ENCODE measurements around the gene BTBD2.

The BTBD2 gene

DNA sequence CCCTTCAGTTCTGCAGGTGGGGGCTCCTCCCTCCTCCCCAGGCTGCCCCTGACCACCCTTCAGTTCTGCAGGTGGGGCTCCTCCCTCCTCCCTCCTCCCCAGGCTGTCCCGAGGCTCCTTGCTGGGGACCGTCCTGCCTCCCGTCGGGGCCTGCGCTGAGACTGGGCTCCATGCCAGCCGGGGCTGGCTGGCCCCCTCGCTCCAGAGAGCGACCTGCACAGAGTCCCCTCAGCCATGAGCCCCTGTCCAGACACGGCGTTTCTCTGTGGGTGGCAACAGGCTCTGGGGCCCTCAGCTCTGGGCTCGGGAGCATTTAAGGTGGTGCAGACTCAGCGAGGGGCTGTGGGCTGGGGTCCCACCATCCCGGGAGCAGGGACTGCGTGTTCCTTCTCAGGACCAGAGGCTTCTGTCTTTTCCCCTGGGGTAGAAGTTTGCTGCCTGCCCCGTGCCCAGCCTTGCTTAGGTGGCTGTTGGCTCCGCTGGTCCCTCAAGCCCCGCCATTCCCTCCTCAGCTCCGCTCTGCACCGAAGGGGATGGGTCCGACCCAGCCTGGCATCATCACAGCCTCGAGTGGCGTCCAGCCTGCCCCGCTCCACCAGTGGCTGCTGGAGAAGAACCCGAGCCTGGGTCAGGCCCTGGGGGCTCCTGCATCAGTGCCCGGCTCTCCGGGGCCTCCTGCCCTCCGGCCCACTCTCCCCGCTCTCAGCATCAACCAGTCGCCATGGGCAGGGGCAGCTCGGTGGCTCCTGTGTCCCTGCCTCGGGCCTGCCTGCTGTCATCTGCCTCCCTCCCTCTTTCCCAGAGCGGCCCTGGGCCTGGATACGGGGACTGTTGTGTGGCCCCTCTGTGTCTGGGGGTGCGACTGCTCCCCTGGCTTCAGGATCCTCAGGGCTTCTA is 47.0 kb downstream of the BTBD2 start:
- DNase-seq (ENCODE audit: low read depth in 1 of 2, low spot score in 1 of 2), result no peak

DNA sequence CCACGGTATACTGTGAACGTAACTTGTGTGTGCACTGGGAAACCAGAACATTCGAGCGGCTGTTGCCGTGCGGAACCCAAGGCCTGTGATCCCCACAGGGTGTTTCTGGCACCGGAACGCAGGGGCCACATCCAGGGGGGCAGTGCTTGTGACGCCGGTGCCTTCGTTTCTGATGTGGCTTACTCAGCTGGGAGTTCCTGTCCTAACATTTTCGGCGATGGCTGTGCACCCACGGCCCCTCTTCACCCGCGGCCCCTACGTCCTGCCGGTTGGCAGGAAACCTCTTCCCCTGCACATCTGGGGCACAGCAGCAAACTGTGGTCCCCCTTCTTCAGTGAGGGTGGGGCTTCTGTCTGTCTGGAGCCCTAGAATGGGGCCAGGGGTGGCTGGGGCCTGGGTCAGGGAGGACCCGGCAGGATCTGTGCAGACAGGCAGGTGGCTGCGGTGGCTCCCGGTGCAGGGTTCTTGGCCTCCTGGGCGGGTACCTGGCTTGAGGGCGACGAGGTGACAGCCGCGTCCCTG is 48.4 kb downstream of the BTBD2 start:
- no peak for DNase-seq (ENCODE audit: low read depth in 1 of 2, low spot score in 1 of 2)

- no peak for DNase-seq (ENCODE audit: low read depth in 1 of 2, low spot score in 1 of 2)
Measured at GRCh38 chr19:1962674-1963073, 52.8 kb downstream of the BTBD2 start.

GRCh38 chr19:1961000-1961883 is 54.3 kb downstream of the BTBD2 start:
- no peak for DNase-seq (ENCODE audit: low read depth in 1 of 2, low spot score in 1 of 2)

- DNase-seq (ENCODE audit: low read depth in 1 of 2, low spot score in 1 of 2), result no peak
Measured at GRCh38 chr19:1959928-1960589, 55.5 kb downstream of the BTBD2 start.

GRCh38 chr19:1957562-1958248 is 57.8 kb downstream of the BTBD2 start:
- DNase-seq (ENCODE audit: low read depth in 1 of 2, low spot score in 1 of 2), result no peak

GRCh38 chr19:1956868-1957492 is 58.5 kb downstream of the BTBD2 start:
- DNase-seq (ENCODE audit: low read depth in 1 of 2, low spot score in 1 of 2), result no peak

GRCh38 chr19:1956122-1956494 is 59.4 kb downstream of the BTBD2 start:
- no peak for DNase-seq (ENCODE audit: low read depth in 1 of 2, low spot score in 1 of 2)

- no peak for DNase-seq (ENCODE audit: low read depth in 1 of 2, low spot score in 1 of 2)
Measured at GRCh38 chr19:1955171-1956121, 60.1 kb downstream of the BTBD2 start.

DNA sequence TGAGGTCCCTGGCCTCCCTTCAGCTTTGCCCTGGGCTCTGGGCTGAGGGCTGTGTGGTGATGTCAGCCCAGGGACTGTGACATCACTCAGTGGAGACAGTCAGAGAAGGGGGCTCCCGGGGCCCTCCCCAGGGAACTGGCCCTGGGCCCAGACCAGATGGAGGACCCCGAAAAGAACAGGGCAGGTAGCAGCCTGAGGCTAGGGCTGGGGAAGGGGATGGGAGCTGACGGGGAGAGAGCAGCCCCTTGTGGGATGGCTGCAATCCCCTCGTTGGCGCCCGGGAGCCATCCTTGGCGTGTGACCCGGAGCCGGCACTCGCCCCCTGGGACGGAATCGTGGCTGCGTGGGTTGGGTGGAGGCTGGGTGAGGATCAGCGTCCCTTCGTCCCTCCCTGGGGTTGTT is 61.0 kb downstream of the BTBD2 start:
- no peak for DNase-seq (ENCODE audit: low read depth in 1 of 2, low spot score in 1 of 2)

- no peak for DNase-seq (ENCODE audit: low read depth in 1 of 2, low spot score in 1 of 2)
Measured at GRCh38 chr19:1953441-1954094, 61.9 kb downstream of the BTBD2 start.

DNA sequence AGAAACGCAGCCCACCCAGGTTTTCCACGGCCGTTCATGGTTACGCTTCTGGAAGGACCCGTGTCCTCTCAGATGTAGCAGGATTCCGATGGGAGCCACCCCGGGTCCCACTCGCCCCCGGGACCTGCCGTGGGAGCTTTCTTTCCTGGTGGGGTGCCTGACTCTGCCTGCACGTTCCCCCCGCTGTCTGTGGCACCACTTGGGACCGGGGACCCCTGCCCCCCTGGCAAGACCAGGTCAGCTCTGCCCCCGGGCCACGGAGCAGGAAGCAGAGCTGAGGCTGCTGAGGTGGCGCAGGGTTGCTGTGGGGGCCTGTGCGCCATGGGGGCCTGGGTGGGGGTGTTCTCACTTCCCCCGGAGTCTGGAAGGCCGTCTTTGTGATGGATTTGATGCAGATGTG is 62.5 kb downstream of the BTBD2 start:
- no peak for DNase-seq (ENCODE audit: low read depth in 1 of 2, low spot score in 1 of 2)

DNA sequence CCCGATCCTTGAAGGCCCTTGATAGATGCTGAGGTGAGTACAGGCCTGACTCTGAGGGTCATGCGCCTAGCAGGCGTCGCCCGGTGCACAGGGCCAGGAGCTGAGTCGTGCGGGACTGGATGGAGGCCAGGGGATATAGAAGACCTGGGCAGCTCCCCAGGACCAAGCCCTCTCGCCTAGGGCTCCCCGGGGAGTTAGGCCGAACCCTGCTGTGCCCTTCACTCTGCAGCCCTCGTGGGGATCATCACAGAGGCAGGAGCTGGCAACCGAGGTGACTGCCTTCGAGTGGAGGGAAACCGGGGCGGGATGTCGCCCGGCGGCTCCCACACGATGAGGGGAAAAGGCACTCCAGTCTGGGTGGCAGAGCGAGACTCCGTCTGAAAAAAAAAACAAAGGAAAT is 62.9 kb downstream of the BTBD2 start:
- no peak for DNase-seq (ENCODE audit: low read depth in 1 of 2, low spot score in 1 of 2)

- DNase-seq (ENCODE audit: low read depth in 1 of 2, low spot score in 1 of 2), result no peak
Measured at GRCh38 chr19:1950640-1951039, 64.9 kb downstream of the BTBD2 start.

GRCh38 chr19:1949304-1950101 is 66.0 kb downstream of the BTBD2 start:
- DNase-seq (ENCODE audit: low read depth in 1 of 2, low spot score in 1 of 2), result no peak

GRCh38 chr19:1947651-1948209 is 67.8 kb downstream of the BTBD2 start:
- no peak for DNase-seq (ENCODE audit: low read depth in 1 of 2, low spot score in 1 of 2)

- no peak for DNase-seq (ENCODE audit: low read depth in 1 of 2, low spot score in 1 of 2)
Measured at GRCh38 chr19:1945899-1946298, 69.6 kb downstream of the BTBD2 start.

Data from stimulated activated CD4-positive, alpha-beta T cell treated with anti-CD3 and anti-CD28 coated beads, Interleukin-15, amount 100 ng/mL, for 1 hour (primary cell).